Skeletal muscle cell (primary cell): Measurements from ENCODE around the gene HOXA13.
A peak's percentile ranks its signal among the peaks of the same experiment; 100 is the strongest.

Source experiments
- DNase-seq: peaks from one replicate; pipeline ENCODE4 v3.0.0-alpha.2; 2010; ENCODE audit warnings: low read depth
- H3K4me3 ChIP-seq: 2 replicates; pipeline ENCODE4 v1.5.1; 2011; ENCODE audit warnings: low read depth, mild to moderate bottlenecking, control low read depth, low read length, moderate library complexity

HOXA13 gene

GRCh38 chr7:27196287-27196767 is 3.6 kb downstream of the HOXA13 start:
- no peak for DNase-seq
- H3K4me3 ChIP-seq, result no peak overlapping the region

GRCh38 chr7:27194686-27195379 is 5.1 kb downstream of the HOXA13 start:
- DNase-seq, result no peak

GRCh38 chr7:27194002-27194352 is 5.9 kb downstream of the HOXA13 start:
- no peak for DNase-seq

More at GRCh38 chr7:27194686-27195379, 5.1 kb downstream of the HOXA13 start:
- H3K4me3 ChIP-seq, result no peak overlapping the region

GRCh38 chr7:27193335-27194001 is 6.4 kb downstream of the HOXA13 start:
- peak overlapping the region; percentile 23 for H3K4me3 ChIP-seq
- DNase-seq, result no peak

More at GRCh38 chr7:27194002-27194352, 5.9 kb downstream of the HOXA13 start:
- H3K4me3 ChIP-seq, result no peak overlapping the region

- H3K4me3 ChIP-seq, result peak overlapping the region; percentile 23
- no peak for DNase-seq
Measured at GRCh38 chr7:27192546-27193334, 7.2 kb downstream of the HOXA13 start.

- peak overlapping the region; percentile 23 for H3K4me3 ChIP-seq
- DNase-seq, result no peak
Measured at GRCh38 chr7:27191833-27192545, 7.9 kb downstream of the HOXA13 start.

- H3K4me3 ChIP-seq, result no peak overlapping the region
- no peak for DNase-seq
Measured at GRCh38 chr7:27191161-27191731, 8.6 kb downstream of the HOXA13 start.

- no peak overlapping the region for H3K4me3 ChIP-seq
Measured at GRCh38 chr7:27189997-27190748, 9.7 kb downstream of the HOXA13 start.

GRCh38 chr7:27189295-27189996 is 10.4 kb downstream of the HOXA13 start:
- H3K4me3 ChIP-seq, result peak overlapping the region; percentile 36
- DNase-seq, result no peak

More at GRCh38 chr7:27189997-27190748, 9.7 kb downstream of the HOXA13 start:
- DNase-seq, result no peak

- H3K4me3 ChIP-seq, result peak overlapping the region; percentile 36
- no peak for DNase-seq
Measured at GRCh38 chr7:27188386-27189294, 11.3 kb downstream of the HOXA13 start.

- H3K4me3 ChIP-seq, result peak overlapping the region; percentile 36
- DNase-seq, result no peak
Measured at GRCh38 chr7:27187475-27188385, 12.2 kb downstream of the HOXA13 start.

- DNase-seq, result no peak
- peak overlapping the region; percentile 81 for H3K4me3 ChIP-seq
Measured at GRCh38 chr7:27186668-27187474, 13.0 kb downstream of the HOXA13 start.

- peak overlapping the region; percentile 81 for H3K4me3 ChIP-seq
- no peak for DNase-seq
Measured at GRCh38 chr7:27185854-27186667, 13.8 kb downstream of the HOXA13 start.
